CD8-positive, alpha-beta memory T cell (primary cell): ENCODE measurements around the gene TPRG1. TPM values are rescaled to one million over a fixed set of nuclear protein-coding genes. Genes with fewer than 3 reads are reported as not detected.

Experiments used
- CTCF ChIA-PET: fragments of 350-600 bp; sonication (Branson Sonifier 250); formaldehyde crosslinking; loops from one replicate; lab custom pipeline; 2021; ENCODE audit warnings: antibody characterized with exemption; lab: Charles Lee
- POLR2A ChIA-PET: fragments of 350-600 bp; sonication (Branson Sonifier 250); formaldehyde crosslinking; loops from one replicate; lab custom pipeline; 2021; ENCODE audit warnings: antibody characterized with exemption; lab: Charles Lee
- DNase-seq, 5 donors: peaks; one replicate each; pipeline versions ENCODE4 v3.0.0 to v3.0.0-alpha.2; 2020 to 2022; ENCODE audit warnings: mixed read lengths in 1 of 5
- H3K27ac ChIP-seq: one replicate; pipeline ENCODE4 v1.7.0; 2013; ENCODE audit warnings: low read depth, mild to moderate bottlenecking, low read length, moderate library complexity
- H3K27me3 ChIP-seq: 2 replicates; pipeline ENCODE4 v1.7.0; 2013; ENCODE audit warnings: low read length, mild to moderate bottlenecking; ENCODE audit not compliant: insufficient read depth, poor library complexity, severe bottlenecking
- H3K36me3 ChIP-seq: 2 replicates; pipeline ENCODE4 v1.7.0; 2013; ENCODE audit warnings: mild to moderate bottlenecking, low read length, moderate library complexity; ENCODE audit not compliant: insufficient read depth
- H3K4me1 ChIP-seq: 2 replicates; pipeline ENCODE4 v1.7.0; 2013; ENCODE audit warnings: mild to moderate bottlenecking, low read length, moderate library complexity; ENCODE audit not compliant: insufficient read depth
- H3K4me3 ChIP-seq: 2 replicates; pipeline ENCODE4 v1.7.0; 2013; ENCODE audit warnings: mild to moderate bottlenecking, low read length
- H3K9me3 ChIP-seq: 2 replicates; pipeline ENCODE4 v1.7.0; 2013; ENCODE audit warnings: mild to moderate bottlenecking, low read length
- H3K27ac Mint-ChIP-seq, 8 donors: one replicate each; pipeline ENCODE4 v1.8.0; 2020 to 2021; ENCODE audit warnings: mixed read lengths in 8 of 8, mild to moderate bottlenecking in 6 of 8, inconsistent platforms in 3 of 8, moderate library complexity in 3 of 8
- H3K27me3 Mint-ChIP-seq, 2 donors: one replicate each; pipeline ENCODE4 v1.8.0; 2020 to 2021; ENCODE audit warnings: mixed read lengths in 2 of 2, mild to moderate bottlenecking in 1 of 2, moderate library complexity in 1 of 2
- H3K36me3 Mint-ChIP-seq, 3 donors: one replicate each; pipeline ENCODE4 v1.8.0; 2020 to 2021; ENCODE audit warnings: mixed read lengths in 3 of 3, inconsistent platforms in 1 of 3, mild to moderate bottlenecking in 1 of 3
- H3K4me1 Mint-ChIP-seq, 3 donors: one replicate each; pipeline ENCODE4 v1.8.0; 2020 to 2021; ENCODE audit warnings: mixed read lengths in 3 of 3, inconsistent platforms in 1 of 3, mild to moderate bottlenecking in 1 of 3
- H3K4me3 Mint-ChIP-seq, 7 donors: one replicate each; pipeline ENCODE4 v1.8.0; 2020 to 2021; ENCODE audit warnings: mixed read lengths in 7 of 7, mild to moderate bottlenecking in 6 of 7, moderate library complexity in 4 of 7, inconsistent platforms in 2 of 7
- H3K9me3 Mint-ChIP-seq, 5 donors: one replicate each; pipeline ENCODE4 v1.8.0; 2020 to 2022; ENCODE audit warnings: mixed read lengths in 5 of 5, mild to moderate bottlenecking in 3 of 5, moderate library complexity in 2 of 5, inconsistent platforms in 1 of 5
- polyA plus RNA-seq: library from polyadenylated mRNA; unstranded; fragments of 300-500 nt; fragmentation: Illumina TruSeq; gene quantifications from one replicate; pipeline ENCODE4 v1.2.3, GENCODE V29; 2021
- total RNA-seq, 2 experiments: library from RNA; stranded (reverse); gene quantifications; one replicate each; pipeline ENCODE4 v1.2.3, GENCODE V29; 2021

The TPRG1 gene
- total and polyA plus RNA-seq, 3 experiments from 2014 or later: 28.6 to 30.5 (median 29.6) TPM

DNA sequence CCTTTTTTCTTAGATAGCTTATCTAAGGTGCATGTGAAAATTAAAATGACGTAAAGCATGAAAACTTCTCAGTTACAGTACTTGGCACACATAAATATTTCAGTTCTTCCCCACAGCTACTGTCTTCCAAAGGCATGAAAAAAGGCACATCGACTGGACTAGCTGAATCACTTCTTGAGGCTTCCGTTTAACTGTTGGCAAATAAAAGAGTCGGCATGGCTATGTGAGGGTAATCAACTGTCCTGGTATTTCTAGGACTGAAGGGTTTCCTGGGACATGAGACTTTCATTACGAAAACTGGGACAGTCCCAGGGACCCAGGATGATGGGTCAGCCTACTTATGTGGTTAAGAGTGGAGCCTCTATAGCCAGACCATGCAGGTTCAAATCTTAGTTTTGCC, 168.2 kb downstream of the TPRG1 start:
- ChIA-PET POLR2A (no interaction called here), CTCF (interaction anchor here (1.4 kb wide), 2 partner anchors 9 to 15 kb away, joined by 3 to 6 read pairs; no protein-coding TSS in a partner anchor)
- no peak overlapping the region for H3K27ac ChIP-seq

DNA sequence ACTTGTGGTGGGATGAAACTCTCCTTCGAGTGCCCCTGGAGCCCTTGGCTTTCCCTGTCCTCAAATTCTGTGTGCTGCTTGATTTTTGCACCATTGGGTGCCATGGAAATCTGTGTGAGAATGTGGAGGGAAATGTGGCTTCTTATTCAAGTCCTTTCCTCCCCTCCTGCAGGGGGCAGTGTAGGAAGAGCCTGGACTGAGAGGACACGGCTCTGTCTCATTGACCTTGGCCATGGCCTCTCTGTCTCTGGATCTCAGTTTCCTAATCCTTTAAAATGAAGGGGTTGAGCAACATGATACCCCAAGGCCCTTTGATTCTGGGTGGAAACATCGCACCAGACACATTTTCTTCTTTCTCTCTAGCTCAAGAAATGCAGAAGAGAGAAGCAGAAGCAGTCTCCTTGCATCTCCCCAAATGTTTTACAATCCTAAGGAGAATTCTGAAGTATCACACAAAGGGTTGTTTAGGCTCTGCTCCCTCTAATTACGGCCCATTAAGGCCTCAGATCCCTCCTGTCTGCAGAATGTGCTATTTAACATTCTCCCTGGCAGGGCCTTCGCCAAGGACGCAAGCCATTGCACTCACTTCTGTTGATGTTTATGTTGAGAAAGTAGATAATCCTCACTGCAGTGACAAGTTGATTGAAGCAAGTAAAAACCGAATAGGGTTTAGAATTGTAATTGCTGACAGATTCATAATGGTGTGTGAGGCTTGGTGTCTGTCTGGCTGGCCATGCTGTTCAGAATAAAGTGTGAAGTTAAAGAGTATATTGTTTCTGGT, 169.1 kb downstream of the TPRG1 start:
- ChIA-PET POLR2A (no interaction called here), CTCF (interaction anchor here (1.4 kb wide), 1 partner anchor 10 kb away, joined by 3 read pairs; no protein-coding TSS in a partner anchor)
- peaks cover 0 to 2% of the 10 kb centered on the region in 2 donors for H3K27me3 Mint-ChIP-seq
- H3K9me3 ChIP-seq: no peaks in the 10 kb centered on the region
- no peaks in the 10 kb centered on the region for H3K36me3 ChIP-seq
- peaks cover 0 to 8% (median 0%) of the 10 kb centered on the region in 3 donors for H3K4me1 Mint-ChIP-seq
- peaks cover 0 to 2% (median 0%) of the 10 kb centered on the region in 5 donors for H3K9me3 Mint-ChIP-seq
- H3K27ac ChIP-seq: no peak overlapping the region
- no peaks in the 10 kb centered on the region for H3K27me3 ChIP-seq
- DNase-seq: no peak
- H3K4me3 Mint-ChIP-seq: no peak overlapping the region
- H3K27ac Mint-ChIP-seq: peak overlapping the region in 1 of 8 donors; percentile 51
- H3K36me3 Mint-ChIP-seq: peaks cover 0 to 5% (median 1%) of the 10 kb centered on the region in 3 donors
- no peak overlapping the region for H3K4me3 ChIP-seq
- no peaks in the 10 kb centered on the region for H3K4me1 ChIP-seq

More for the DNA sequence above, 168.2 kb downstream of the TPRG1 start:
- Mint-ChIP-seq H3K4me1 (peaks cover 0 to 13% (median under 1%) of the 10 kb centered on the region in 3 donors), H3K4me3 (no peak overlapping the region), H3K27ac (no peak overlapping the region), H3K9me3 (peaks cover 0 to 2% (median 0%) of the 10 kb centered on the region in 5 donors), H3K27me3 (peaks cover 0 to 2% of the 10 kb centered on the region in 2 donors), H3K36me3 (peaks cover 0 to 5% (median 1%) of the 10 kb centered on the region in 3 donors)
- DNase-seq: no peak
- Histone ChIP-seq H3K4me1 (peaks cover 1% of the 10 kb centered on the region), H3K27me3 (no peaks in the 10 kb centered on the region), H3K4me3 (no peak overlapping the region), H3K9me3 (no peaks in the 10 kb centered on the region), H3K36me3 (no peaks in the 10 kb centered on the region)

DNA sequence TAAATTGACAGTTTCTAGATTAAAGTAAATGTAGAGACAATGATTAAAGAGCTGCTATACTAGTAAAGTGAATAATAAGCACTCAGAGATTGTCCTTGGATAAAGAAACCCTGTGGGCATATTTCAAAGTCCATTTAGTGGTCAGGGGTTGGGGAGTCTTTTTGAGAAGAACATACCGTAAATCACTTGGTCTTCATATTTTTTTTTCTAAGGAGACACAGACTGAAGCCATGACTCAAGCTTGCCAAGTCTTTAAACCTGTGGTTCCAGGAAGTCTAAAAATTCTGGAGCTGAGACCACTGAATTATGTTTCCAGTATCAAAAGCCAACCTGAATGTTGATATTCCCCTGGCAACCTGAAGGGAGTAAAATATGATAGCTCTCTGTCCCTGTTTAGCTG, 171.0 kb downstream of the TPRG1 start:
- Mint-ChIP-seq H3K36me3 (peaks cover 0 to 2% (median 0%) of the 10 kb centered on the region in 3 donors), H3K27me3 (peaks cover 0 to 2% of the 10 kb centered on the region in 2 donors), H3K4me3 (no peak overlapping the region), H3K4me1 (no peaks in the 10 kb centered on the region), H3K27ac (no peak overlapping the region), H3K9me3 (no peaks in the 10 kb centered on the region)
- Histone ChIP-seq H3K27me3 (no peaks in the 10 kb centered on the region), H3K9me3 (no peaks in the 10 kb centered on the region), H3K4me3 (no peak overlapping the region), H3K4me1 (no peaks in the 10 kb centered on the region), H3K27ac (no peak overlapping the region), H3K36me3 (no peaks in the 10 kb centered on the region)
- CTCF ChIA-PET: interaction anchor here (0.7 to 0.8 kb wide), 2 partner anchors 11 to 70 kb away, joined by 3 read pairs; no protein-coding TSS in a partner anchor
- POLR2A ChIA-PET: no interaction called here
- DNase-seq: no peak

DNA sequence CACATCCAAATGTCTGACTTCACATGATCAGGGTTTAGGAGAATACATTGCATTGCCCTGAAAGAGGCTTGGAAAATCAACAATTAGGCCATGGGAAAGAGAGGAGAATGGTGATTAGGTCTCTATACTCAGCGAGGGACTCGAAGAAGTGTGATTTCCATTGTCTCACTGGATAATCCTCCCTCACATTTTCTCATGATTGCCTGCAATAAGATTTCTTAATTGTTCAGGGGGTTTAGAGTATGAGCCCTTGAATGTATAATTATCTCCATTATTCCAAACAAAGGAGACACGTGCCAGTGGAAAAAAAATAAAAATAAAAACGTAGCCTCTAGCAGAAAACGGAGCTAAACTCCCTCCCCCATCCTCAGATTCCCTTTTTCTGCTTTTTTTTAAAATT, 173.2 kb downstream of the TPRG1 start:
- POLR2A ChIA-PET: no interaction called here
- Histone ChIP-seq H3K4me1 (no peaks in the 10 kb centered on the region), H3K9me3 (no peaks in the 10 kb centered on the region), H3K27ac (no peak overlapping the region), H3K36me3 (no peaks in the 10 kb centered on the region), H3K4me3 (no peak overlapping the region), H3K27me3 (no peaks in the 10 kb centered on the region)
- Mint-ChIP-seq H3K27ac (no peak overlapping the region), H3K36me3 (peaks cover 0 to 2% (median 0%) of the 10 kb centered on the region in 3 donors), H3K4me3 (no peak overlapping the region), H3K4me1 (no peaks in the 10 kb centered on the region), H3K27me3 (peaks cover 0 to 2% of the 10 kb centered on the region in 2 donors), H3K9me3 (no peaks in the 10 kb centered on the region)
- DNase-seq: no peak
- CTCF ChIA-PET: no interaction called here

DNA sequence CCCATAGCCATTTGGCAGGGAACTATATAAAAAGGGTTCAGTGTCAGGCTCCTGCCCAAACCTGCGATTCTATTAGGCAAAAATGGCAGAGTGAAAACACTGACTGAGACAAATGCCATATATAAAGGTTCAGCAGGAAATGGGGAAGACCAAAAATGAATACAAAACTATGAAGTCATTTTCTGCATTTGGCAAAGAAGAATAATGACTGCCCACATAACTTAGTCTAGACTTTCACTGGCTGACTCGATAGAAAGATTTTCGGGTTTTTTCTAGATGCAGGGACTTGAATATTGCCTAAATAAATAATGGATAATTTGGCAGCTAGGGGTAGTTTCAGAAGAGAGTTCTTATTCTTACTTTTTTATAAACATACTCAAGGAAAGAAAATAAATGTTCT, 178.0 kb downstream of the TPRG1 start:
- Histone ChIP-seq H3K27me3 (no peaks in the 10 kb centered on the region), H3K27ac (no peak overlapping the region), H3K4me3 (no peak overlapping the region), H3K4me1 (peaks cover 4% of the 10 kb centered on the region), H3K9me3 (no peaks in the 10 kb centered on the region), H3K36me3 (no peaks in the 10 kb centered on the region)
- Mint-ChIP-seq H3K36me3 (no peaks in the 10 kb centered on the region), H3K4me3 (no peak overlapping the region), H3K27me3 (no peaks in the 10 kb centered on the region), H3K27ac (no peak overlapping the region), H3K9me3 (no peaks in the 10 kb centered on the region), H3K4me1 (peaks cover 2 to 11% (median 9%) of the 10 kb centered on the region in 3 donors)
- ChIA-PET POLR2A (no interaction called here), CTCF (interaction anchor here (1.1 kb wide), 1 partner anchor 11 kb away, joined by 3 read pairs; no protein-coding TSS in a partner anchor)
- no peak for DNase-seq

DNA sequence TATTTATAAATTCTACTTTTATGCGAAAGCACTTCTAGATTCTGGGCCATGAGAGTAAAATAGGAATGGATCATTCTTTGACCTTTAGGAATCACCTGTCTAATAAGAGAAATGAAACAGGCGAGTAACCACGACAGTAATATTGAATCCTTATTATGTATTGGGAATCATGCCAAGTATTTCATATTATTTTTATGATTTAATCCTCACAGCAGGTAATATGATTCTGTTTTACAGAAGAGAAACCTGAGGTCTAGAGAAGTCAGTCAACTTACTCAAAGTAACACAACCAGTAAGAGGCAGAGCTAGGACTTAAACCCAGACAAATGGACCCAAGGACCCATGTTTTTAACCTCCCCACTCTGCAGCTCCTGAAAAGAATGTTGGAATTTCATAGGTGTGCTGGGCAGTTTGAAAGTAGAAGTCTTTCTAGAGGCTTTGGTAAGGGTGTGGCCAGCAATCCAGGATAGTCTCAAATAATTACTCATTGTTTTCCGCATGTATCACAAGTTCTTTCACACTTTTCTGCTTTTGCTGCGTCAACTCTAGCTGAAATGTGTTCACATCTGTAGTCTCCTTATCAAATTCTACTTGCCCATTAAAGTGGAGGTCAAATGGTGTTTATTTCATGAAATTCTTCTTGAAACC, 181.7 kb downstream of the TPRG1 start:
- no peak overlapping the region for H3K4me3 ChIP-seq
- peaks cover 14 to 38% (median 33%) of the 10 kb centered on the region in 3 donors for H3K4me1 Mint-ChIP-seq
- no peaks in the 10 kb centered on the region for H3K9me3 Mint-ChIP-seq
- no peaks in the 10 kb centered on the region for H3K9me3 ChIP-seq
- H3K27me3 Mint-ChIP-seq: no peaks in the 10 kb centered on the region
- H3K36me3 Mint-ChIP-seq: no peaks in the 10 kb centered on the region
- POLR2A ChIA-PET: no interaction called here
- H3K27me3 ChIP-seq: no peaks in the 10 kb centered on the region
- peak overlapping the region in 1 of 8 donors; percentile 32 for H3K27ac Mint-ChIP-seq
- H3K36me3 ChIP-seq: no peaks in the 10 kb centered on the region
- peaks cover 24% of the 10 kb centered on the region for H3K4me1 ChIP-seq
- no peak for DNase-seq
- no peak overlapping the region for H3K4me3 Mint-ChIP-seq
- no peak overlapping the region for H3K27ac ChIP-seq
- CTCF ChIA-PET: no interaction called here

DNA sequence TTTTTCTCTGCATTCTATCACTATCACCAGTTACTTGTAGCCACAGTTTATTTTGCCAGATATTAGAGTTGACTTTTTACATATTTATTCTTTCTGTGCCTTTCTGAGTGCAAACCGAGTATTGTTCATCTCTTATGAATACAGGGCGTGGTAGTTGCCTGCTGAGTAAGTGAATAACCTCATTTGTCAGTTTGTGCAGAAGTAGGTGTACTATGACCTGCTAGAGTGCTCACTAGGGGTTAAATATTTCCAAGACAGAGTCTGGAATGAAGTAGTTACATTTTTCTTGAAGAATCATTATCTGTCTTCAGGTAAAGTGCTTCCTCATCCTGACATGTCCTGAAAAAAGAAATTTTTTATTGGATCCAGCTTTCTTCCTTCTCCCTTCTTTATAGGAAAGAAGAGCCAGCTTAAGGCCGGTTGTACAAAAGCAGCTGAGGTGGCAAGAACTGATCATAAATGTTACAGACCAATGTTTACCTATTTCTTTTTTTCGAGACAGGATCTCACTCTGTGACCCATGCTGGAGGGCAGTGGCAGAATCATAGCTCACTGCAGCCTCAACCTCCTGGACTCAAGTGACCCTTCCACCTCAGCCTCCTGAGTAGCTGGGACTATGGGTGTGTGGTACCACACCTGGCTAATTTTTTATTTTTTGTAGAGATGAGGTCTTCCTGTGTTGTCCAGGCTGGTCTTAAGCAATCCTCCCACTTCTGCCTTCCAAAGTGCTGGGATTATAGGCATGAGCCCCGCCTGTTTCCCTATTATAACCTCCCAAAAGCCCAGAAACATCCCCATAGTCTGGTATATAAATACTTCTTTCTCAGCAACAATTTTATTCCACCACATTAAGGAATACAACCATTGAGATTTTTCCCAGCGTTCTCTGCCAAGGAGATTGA, 182.5 kb downstream of the TPRG1 start:
- peak overlapping the region in 5 of 8 donors; percentile 4 to 32 (median 16) for H3K27ac Mint-ChIP-seq
- ChIA-PET CTCF (no interaction called here), POLR2A (no interaction called here)
- no peaks in the 10 kb centered on the region for H3K9me3 ChIP-seq
- peaks cover 14 to 38% (median 33%) of the 10 kb centered on the region in 3 donors for H3K4me1 Mint-ChIP-seq
- H3K4me3 Mint-ChIP-seq: no peak overlapping the region
- DNase-seq: no peak
- no peaks in the 10 kb centered on the region for H3K36me3 Mint-ChIP-seq
- no peaks in the 10 kb centered on the region for H3K9me3 Mint-ChIP-seq
- H3K27me3 Mint-ChIP-seq: no peaks in the 10 kb centered on the region
- no peak overlapping the region for H3K27ac ChIP-seq
- no peaks in the 10 kb centered on the region for H3K27me3 ChIP-seq
- no peak overlapping the region for H3K4me3 ChIP-seq
- no peaks in the 10 kb centered on the region for H3K36me3 ChIP-seq
- H3K4me1 ChIP-seq: peaks cover 24% of the 10 kb centered on the region
